Measurements from ENCODE around the gene MACC1. TPM values are rescaled to one million over a fixed set of nuclear protein-coding genes. Genes with fewer than 3 reads are reported as not detected.

MACC1 gene
- total RNA-seq, 3 donors from 2014 or later (not counting 1 experiment from before 2014, with no cell fraction given) = 0.09 to 0.45 (median 0.26) TPM

GRCh38 chr7:20111821-20112542 lies 105.2 kb downstream of the MACC1 start:
- Histone ChIP-seq H3K4me1 (ENCODE audit: control insufficient read depth, insufficient read depth, low read length) (no peaks in the 10 kb centered on the region), H3K27me3 (ENCODE audit: control insufficient read depth, insufficient read depth, low read length) (no peaks in the 10 kb centered on the region), H3K27ac (ENCODE audit: low read length) (no peak overlapping the region), H3K36me3 (ENCODE audit: control insufficient read depth, insufficient read depth, low read length) (no peaks in the 10 kb centered on the region), H3K9me3 (ENCODE audit: control insufficient read depth, insufficient read depth, low read length) (no peaks in the 10 kb centered on the region), H3K4me3 (ENCODE audit: low read length) (no peak overlapping the region)
- no peak for ATAC-seq
- intact Hi-C loops (cut with micrococcal nuclease) = no loop called here
- H3K36me3 Mint-ChIP-seq = no peaks in the 10 kb centered on the region
- no peak overlapping the region for H3K4me3 Mint-ChIP-seq
- H3K27ac Mint-ChIP-seq = no peak overlapping the region
- TF ChIP-seq CTCF (IDR thresholded peaks at IDR 0.05) = no peak
- peaks cover 0 to 4% of the 10 kb centered on the region in 2 donors for H3K9me3 Mint-ChIP-seq
- H3K4me1 Mint-ChIP-seq = no peaks in the 10 kb centered on the region
- 94% methylated on average over 2 of the region's 2 CpGs for WGBS (ENCODE audit: insufficient coverage)
- no peaks in the 10 kb centered on the region for H3K27me3 Mint-ChIP-seq (ENCODE audit: low read depth in 2 of 2)
- DNase-seq = no peak

DNA sequence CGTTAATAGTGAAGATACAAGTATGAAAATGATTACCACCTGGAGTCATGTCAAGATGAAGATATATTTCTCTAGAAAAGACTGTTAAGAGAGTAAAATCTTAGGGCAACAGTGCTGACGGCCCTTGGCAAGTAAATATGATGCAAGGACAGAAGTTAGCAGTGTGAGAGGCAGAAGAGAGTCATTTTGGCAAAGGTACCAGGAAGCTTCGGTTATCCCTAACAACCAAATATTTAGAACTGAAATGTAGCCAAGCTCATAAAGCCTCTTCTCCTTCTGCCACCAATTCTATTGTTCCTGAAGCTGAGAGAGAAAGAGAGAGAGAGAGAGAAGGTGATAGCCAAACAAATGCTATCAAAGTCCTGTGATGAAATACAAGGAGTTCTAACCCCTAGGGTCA lies 109.6 kb downstream of the MACC1 start:
- Mint-ChIP-seq H3K4me3 (no peak overlapping the region), H3K27me3 (ENCODE audit: low read depth in 2 of 2) (no peaks in the 10 kb centered on the region), H3K9me3 (peaks cover 3 to 6% of the 10 kb centered on the region in 2 donors), H3K36me3 (no peaks in the 10 kb centered on the region), H3K27ac (no peak overlapping the region), H3K4me1 (no peaks in the 10 kb centered on the region)
- DNase-seq (no peak), ATAC-seq (no peak)
- no peaks in the 10 kb centered on the region for H3K4me1 ChIP-seq (ENCODE audit: control insufficient read depth, insufficient read depth, low read length)
- H3K4me3 ChIP-seq (ENCODE audit: low read length) = no peak overlapping the region
- no peaks in the 10 kb centered on the region for H3K36me3 ChIP-seq (ENCODE audit: control insufficient read depth, insufficient read depth, low read length)
- H3K27ac ChIP-seq (ENCODE audit: low read length) = no peak overlapping the region
- intact Hi-C loops (cut with micrococcal nuclease) = no loop called here
- WGBS (ENCODE audit: insufficient coverage) = 96% methylated on average over 2 of the region's 3 CpGs
- no peaks in the 10 kb centered on the region for H3K9me3 ChIP-seq (ENCODE audit: control insufficient read depth, insufficient read depth, low read length)
- TF ChIP-seq CTCF (IDR thresholded peaks at IDR 0.05) = no peak
- H3K27me3 ChIP-seq (ENCODE audit: control insufficient read depth, insufficient read depth, low read length) = no peaks in the 10 kb centered on the region

GRCh38 chr7:20104696-20105095 lies 112.5 kb downstream of the MACC1 start:
- no peak for DNase-seq
- no peak for ATAC-seq
- H3K9me3 ChIP-seq (ENCODE audit: control insufficient read depth, insufficient read depth, low read length) = no peaks in the 10 kb centered on the region
- H3K27me3 Mint-ChIP-seq (ENCODE audit: low read depth in 2 of 2) = no peaks in the 10 kb centered on the region
- WGBS (ENCODE audit: insufficient coverage) = no CpG with 5 or more reads among the region's 1 CpG
- H3K4me3 ChIP-seq (ENCODE audit: low read length) = no peak overlapping the region
- peaks cover 3 to 10% of the 10 kb centered on the region in 2 donors for H3K9me3 Mint-ChIP-seq
- no peaks in the 10 kb centered on the region for H3K27me3 ChIP-seq (ENCODE audit: control insufficient read depth, insufficient read depth, low read length)
- H3K4me1 ChIP-seq (ENCODE audit: control insufficient read depth, insufficient read depth, low read length) = no peaks in the 10 kb centered on the region
- no peaks in the 10 kb centered on the region for H3K36me3 ChIP-seq (ENCODE audit: control insufficient read depth, insufficient read depth, low read length)
- intact Hi-C loops (cut with micrococcal nuclease) = no loop called here
- H3K4me3 Mint-ChIP-seq = no peak overlapping the region
- H3K36me3 Mint-ChIP-seq = no peaks in the 10 kb centered on the region
- no peak overlapping the region for H3K27ac ChIP-seq (ENCODE audit: low read length)
- H3K27ac Mint-ChIP-seq = no peak overlapping the region
- no peak for TF ChIP-seq CTCF (IDR thresholded peaks at IDR 0.05)
- H3K4me1 Mint-ChIP-seq = no peaks in the 10 kb centered on the region

GRCh38 chr7:20102982-20103381 lies 114.2 kb downstream of the MACC1 start:
- H3K9me3 Mint-ChIP-seq = peaks cover 3 to 12% of the 10 kb centered on the region in 2 donors
- no peaks in the 10 kb centered on the region for H3K27me3 ChIP-seq (ENCODE audit: control insufficient read depth, insufficient read depth, low read length)
- H3K27ac ChIP-seq (ENCODE audit: low read length) = no peak overlapping the region
- intact Hi-C loops (cut with micrococcal nuclease) = no loop called here
- H3K27ac Mint-ChIP-seq = no peak overlapping the region
- H3K9me3 ChIP-seq (ENCODE audit: control insufficient read depth, insufficient read depth, low read length) = no peaks in the 10 kb centered on the region
- ATAC-seq (no peak), DNase-seq (no peak)
- H3K36me3 Mint-ChIP-seq = no peaks in the 10 kb centered on the region
- no peaks in the 10 kb centered on the region for H3K4me1 Mint-ChIP-seq
- H3K4me3 ChIP-seq (ENCODE audit: low read length) = no peak overlapping the region
- no peaks in the 10 kb centered on the region for H3K4me1 ChIP-seq (ENCODE audit: control insufficient read depth, insufficient read depth, low read length)
- H3K4me3 Mint-ChIP-seq = no peak overlapping the region
- WGBS (ENCODE audit: insufficient coverage) = 88% methylated on average over 1 of the region's 1 CpG
- H3K27me3 Mint-ChIP-seq (ENCODE audit: low read depth in 2 of 2) = no peaks in the 10 kb centered on the region
- no peaks in the 10 kb centered on the region for H3K36me3 ChIP-seq (ENCODE audit: control insufficient read depth, insufficient read depth, low read length)
- TF ChIP-seq CTCF (IDR thresholded peaks at IDR 0.05) = no peak
